GM12892 (cell line): ENCODE results near the gene ANKMY1.

ENCODE experiments used
- POLR2A ChIP-seq: IDR thresholded peaks from 2 replicates; pipeline ENCODE4 v1.6.1; 2011; ENCODE audit warnings: low read depth, low read length, control low read depth
- POLR2AphosphoS5 ChIP-seq: IDR thresholded peaks from 2 replicates; pipeline ENCODE4 v1.6.1; 2011; ENCODE audit warnings: low read depth, low read length, control low read depth
- TAF1 ChIP-seq: IDR thresholded peaks from 2 replicates; pipeline ENCODE4 v1.6.1; 2011; ENCODE audit warnings: low read depth, mild to moderate bottlenecking, control low read depth, low read length, borderline replicate concordance

DNA sequence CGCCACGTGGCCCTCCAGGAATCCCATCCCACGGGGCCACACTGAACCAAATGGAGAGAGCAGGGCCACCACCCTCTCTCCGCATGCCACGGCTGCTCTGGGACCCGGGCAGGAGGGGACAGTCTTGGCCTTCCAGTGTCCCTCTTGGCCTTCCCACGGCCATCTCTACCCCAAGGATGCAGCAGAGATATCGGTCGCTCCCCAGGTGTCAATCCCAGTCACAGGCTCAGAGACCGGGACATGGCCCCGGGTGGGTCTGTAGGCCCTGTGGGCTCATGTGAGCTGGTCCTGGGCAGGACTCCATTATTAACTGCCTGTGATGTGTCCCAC lies 44.0 kb upstream of the ANKMY1 start:
- no peak for TF ChIP-seq POLR2A
- TF ChIP-seq TAF1 = no peak
- no peak for TF ChIP-seq POLR2AphosphoS5
